Measurements from ENCODE around the gene OR5I1.

GRCh38 chr11:55969845-55970244, 33.6 kb upstream of the OR5I1 start, which contains the start of gene OR10AG1:
- no peak for TF ChIP-seq CTCF (IDR thresholded peaks at IDR 0.05)
- TF ChIP-seq POLR2A (IDR thresholded peaks at IDR 0.05), result no peak
